Fibroblast of the aortic adventitia (primary cell): ENCODE results near the gene STOML3. TPM values are rescaled to one million over a fixed set of nuclear protein-coding genes. Genes with fewer than 3 reads are reported as not detected.

Experiments used
- DNase-seq: peaks from one replicate; pipeline ENCODE4 v3.0.0-alpha.2; 2010; ENCODE audit warnings: low read depth
- H3K4me3 ChIP-seq: 2 replicates; pipeline ENCODE4 v1.5.1; 2011; ENCODE audit warnings: low read depth, mild to moderate bottlenecking, control low read depth, low read length, moderate library complexity
- total RNA-seq: library from RNA; depleted of rRNA; stranded (reverse); fragments of >200 nt; gene quantifications from 2 replicates; pipeline ENCODE4 v1.2.3, GENCODE V29; 2012; ENCODE audit warnings: low replicate concordance
- TF ChIP-seq, protein P1 (sequence below): IDR thresholded peaks from 2 replicates; pipeline ENCODE4 v1.5.1; 2011; ENCODE audit warnings: mild to moderate bottlenecking, low read length, control low read depth, inconsistent platforms; ENCODE audit not compliant: insufficient read depth

The STOML3 gene
- total RNA-seq, 1 donor: not detected

DNA sequence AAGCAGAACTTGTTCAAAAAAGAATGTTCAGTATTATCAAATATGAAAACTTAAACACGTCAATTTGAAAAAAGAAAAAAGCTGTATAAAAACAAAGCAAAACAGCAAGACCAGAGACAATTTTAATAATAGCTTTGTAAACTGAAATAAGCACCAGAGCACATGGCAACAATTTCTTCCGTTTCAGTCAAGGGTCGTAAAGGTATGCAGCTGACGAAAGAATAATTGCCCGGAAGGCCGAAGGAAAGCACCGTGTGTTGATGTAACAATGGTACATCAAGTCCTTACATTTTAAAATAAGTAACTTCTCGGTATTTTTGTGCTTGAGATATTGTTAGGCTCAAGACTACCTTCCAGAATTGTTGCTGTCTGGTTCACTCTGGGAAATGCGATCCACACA lies 45.6 kb upstream of the STOML3 start:
- peak overlapping the region; percentile 96 for H3K4me3 ChIP-seq
- TF ChIP-seq, protein P1, sequence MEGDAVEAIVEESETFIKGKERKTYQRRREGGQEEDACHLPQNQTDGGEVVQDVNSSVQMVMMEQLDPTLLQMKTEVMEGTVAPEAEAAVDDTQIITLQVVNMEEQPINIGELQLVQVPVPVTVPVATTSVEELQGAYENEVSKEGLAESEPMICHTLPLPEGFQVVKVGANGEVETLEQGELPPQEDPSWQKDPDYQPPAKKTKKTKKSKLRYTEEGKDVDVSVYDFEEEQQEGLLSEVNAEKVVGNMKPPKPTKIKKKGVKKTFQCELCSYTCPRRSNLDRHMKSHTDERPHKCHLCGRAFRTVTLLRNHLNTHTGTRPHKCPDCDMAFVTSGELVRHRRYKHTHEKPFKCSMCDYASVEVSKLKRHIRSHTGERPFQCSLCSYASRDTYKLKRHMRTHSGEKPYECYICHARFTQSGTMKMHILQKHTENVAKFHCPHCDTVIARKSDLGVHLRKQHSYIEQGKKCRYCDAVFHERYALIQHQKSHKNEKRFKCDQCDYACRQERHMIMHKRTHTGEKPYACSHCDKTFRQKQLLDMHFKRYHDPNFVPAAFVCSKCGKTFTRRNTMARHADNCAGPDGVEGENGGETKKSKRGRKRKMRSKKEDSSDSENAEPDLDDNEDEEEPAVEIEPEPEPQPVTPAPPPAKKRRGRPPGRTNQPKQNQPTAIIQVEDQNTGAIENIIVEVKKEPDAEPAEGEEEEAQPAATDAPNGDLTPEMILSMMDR: no peak
- peak; percentile 25 for DNase-seq

DNA sequence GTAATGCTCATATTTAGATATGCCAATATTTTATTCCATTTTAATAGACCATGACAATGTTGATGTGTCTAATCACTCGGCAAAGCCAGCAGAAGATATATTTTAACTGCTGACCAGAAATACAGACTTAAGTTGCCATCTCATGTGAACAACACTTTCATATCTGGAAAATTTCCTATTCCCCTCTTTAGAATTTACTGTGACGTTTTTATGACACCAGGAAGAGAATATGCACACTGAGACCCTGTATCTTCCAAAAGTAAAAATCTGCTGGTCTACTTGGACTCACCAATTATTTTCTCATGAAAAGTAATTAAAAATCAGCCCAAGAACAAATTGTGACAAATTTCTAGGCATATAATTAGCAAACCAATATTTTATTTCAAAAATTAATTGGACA lies 45.2 kb upstream of the STOML3 start:
- TF ChIP-seq, protein P1: no peak
- H3K4me3 ChIP-seq: peak overlapping the region; percentile 96
- DNase-seq: no peak

DNA sequence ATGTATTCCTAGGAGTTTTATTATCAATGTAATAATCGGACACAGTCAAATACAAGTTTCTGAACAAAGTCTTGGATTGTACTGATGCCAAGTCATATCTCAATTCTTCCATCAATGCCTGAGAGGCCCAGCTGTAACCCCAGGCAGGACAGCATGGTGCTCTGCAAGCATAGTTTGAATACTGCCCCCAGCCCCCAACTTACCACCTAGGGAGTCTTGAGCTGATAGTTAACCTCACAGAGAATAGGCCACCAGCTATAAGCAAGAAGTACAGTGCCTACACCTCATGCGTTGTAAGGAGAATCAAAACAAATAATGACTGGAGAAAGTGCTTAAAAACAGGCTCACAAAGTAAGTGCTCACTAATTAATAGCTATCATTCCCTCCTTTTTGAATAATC lies 44.6 kb upstream of the STOML3 start:
- no peak for DNase-seq
- H3K4me3 ChIP-seq: peak overlapping the region; percentile 96

DNA sequence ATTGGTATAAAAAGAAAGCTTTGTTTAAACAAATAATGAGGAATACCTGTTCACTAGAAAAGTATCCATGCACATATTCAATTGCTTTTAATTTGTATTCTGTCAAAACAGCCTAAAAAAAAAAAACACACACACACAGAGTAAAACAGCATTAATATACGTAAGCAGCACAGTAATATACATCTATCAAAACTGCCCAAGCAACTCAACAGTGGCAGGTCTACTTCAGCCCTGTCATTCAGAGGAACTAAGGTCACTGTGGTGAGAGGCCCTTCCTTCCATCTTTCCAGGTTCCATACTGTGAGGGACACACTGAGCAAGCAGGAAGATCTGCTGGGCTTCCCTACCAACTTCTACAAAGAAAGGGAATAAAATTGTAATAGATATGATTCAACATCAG lies 43.5 kb upstream of the STOML3 start:
- TF ChIP-seq, protein P1: no peak
- no peak for DNase-seq

More for the DNA sequence above, 44.6 kb upstream of the STOML3 start:
- TF ChIP-seq, protein P1: no peak

DNA sequence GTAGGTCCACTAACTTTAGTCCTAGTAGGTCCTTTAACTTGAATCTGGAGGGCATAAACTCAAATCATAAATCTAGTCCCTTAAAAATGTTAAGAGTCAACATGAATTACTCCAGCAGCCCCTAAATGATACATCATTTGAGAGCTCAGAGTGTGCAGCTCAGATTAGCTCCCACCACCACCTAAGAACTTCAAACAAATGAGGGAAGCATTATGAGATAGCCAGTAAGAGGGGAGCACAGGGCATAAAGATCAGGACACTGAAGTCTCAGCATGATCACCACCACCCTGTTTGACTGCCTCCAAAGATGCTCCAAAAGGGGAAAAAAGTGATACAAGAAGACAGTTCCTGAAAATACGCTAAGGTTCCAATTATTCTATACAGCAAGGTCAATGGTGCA lies 41.5 kb upstream of the STOML3 start:
- H3K4me3 ChIP-seq: no peak overlapping the region
- no peak for DNase-seq
- TF ChIP-seq, protein P1: no peak

More for the DNA sequence above, 43.5 kb upstream of the STOML3 start:
- H3K4me3 ChIP-seq: no peak overlapping the region

DNA sequence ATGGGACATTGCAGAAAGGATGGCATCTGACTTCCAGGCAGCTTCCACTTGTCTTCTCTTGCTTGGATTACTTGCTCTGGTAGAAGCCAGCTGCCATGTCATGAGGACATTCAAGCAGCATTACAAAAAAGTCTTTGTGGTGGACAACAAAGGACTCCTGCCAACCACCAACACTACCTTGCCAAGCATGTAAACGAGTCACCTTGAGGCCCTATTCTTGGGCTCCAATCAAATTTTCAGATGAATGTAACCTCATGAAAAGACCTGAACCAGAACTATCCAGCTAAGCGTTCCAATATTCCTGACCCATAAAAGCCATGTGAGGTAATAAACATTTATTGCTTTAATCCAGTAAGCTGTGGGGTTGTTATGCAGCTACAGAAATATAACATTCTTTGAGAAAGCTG lies 34.8 kb upstream of the STOML3 start:
- no peak overlapping the region for H3K4me3 ChIP-seq
- no peak for DNase-seq
- TF ChIP-seq, protein P1: no peak

DNA sequence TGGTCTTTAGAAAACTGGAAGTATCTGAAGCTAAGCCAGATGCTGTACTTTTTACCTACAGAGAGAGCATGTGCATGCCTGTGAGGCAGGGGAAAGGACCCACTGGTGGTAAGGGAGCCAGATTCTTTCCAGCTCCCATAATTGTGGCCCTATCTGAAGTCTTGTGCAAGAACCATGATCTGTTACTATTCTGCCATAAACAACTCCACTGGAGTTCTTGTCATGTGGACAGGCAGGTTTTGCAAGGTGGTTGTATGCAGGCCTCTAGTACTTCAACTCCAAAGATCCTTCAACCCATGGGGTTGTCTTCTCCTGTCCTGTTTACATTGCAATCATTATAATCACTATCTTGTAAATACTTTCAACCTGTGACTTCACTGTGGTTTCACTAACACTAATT lies 33.1 kb upstream of the STOML3 start:
- no peak overlapping the region for H3K4me3 ChIP-seq
- TF ChIP-seq, protein P1: no peak
- no peak for DNase-seq
